Stimulated activated CD8-positive, alpha-beta memory T cell treated with anti-CD3 and anti-CD28 coated beads, Interleukin-4, amount 100 ng/mL, for 24 hours (primary cell): ENCODE data around the gene HTRA1.

Experiments
- DNase-seq: peaks from one replicate; pipeline ENCODE4 v3.0.0-alpha.2; 2020; ENCODE audit warnings: low read depth

Gene HTRA1

GRCh38 chr10:122474131-122474818, 12.9 kb downstream of the HTRA1 start:
- DNase-seq: no peak

DNA sequence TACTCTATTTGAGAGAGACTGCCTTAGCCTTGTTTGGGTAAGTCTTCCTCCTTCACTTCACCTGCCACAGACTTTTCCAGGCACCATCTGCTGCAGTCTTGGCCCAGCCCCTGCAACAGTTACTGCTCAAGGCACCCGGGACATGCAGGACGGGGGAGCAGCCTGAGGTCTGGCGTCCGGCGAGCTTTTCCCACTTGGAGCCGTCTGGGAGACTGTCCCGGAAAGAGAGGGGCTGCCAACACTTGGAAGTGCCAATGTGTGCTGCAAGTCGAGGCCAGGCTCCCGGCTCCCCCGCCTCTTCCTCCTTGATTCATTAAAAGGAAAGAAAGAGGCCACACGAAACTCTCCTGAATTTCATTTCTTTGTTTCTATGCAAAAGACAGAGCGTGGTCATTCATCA, 13.7 kb downstream of the HTRA1 start:
- no peak for DNase-seq

DNA sequence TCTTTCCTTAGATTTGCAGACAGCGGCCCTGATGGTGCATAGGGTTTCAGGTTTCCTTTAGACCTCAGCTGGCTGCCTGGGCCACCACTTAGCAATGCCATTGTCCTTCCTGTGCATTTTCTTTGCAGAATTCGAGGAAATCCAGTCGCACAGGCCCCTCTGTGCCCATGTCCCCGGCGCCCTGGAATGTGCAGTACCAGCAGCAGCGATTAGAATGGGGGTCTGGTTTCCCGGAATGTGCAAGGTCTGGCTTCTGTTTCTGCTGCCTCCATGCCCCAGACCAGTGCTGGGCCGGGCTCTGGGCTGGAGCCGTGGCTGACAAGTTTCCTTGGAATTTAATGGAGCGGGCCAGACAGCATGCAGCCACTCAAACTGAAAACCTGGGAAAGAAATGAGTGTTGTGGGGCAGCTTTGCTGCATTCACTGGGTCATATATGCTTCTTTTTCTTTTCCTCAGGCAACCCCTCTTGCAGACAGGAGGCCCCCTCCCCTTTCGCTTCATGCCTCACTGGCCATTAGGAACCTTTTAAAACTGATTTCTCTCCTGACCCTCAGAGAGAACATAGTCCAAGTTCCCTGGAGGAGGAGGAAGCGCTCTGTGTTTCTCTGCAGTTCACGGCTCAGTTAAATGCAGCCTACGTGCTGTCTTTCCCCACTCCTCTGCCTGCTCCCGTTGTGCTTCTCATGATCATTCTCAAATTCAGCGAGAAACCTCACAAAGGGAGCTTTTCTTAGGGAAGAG, 14.4 kb downstream of the HTRA1 start:
- no peak for DNase-seq

GRCh38 chr10:122476333-122476695, 15.0 kb downstream of the HTRA1 start:
- DNase-seq: no peak

DNA sequence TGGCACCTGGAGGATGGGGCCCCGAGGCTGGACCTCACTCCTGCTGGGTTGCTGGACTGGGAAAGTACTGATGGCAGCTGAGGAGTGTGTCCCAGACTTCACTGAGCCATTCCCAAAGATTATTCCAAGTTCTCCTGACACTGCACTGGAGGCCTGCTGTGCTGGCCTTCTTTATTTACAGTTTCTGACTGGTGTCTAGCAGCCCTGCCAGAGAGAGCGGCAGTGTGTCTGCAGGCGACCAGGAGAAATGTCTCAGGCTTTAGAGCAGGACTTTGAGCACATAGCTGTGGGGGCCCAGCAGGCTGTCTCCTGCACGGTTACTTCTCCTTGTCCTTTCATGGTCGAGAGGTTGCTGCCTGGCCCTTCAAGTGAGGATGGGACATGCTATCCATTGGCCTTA, 16.1 kb downstream of the HTRA1 start:
- no peak for DNase-seq

DNA sequence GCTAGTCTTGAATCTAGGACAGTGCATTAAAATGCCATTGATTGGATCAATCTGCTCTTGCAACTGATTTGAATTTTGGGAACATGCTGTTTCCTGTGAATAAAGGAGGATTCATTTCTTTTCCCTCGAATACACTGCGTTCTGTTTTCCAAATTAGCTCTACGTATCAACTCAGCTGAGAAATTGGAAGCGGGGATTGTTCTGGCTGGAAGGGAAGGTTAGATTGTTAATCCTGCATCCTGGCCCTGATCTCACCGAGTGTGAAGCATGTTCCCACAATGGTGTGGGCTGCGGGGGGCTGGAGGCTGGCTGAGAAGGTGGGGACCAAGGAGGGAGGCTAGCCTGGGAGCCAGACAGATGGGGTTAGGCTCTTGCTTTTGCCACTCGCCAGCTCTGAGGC, 17.6 kb downstream of the HTRA1 start:
- DNase-seq: no peak

GRCh38 chr10:122480146-122480833, 18.9 kb downstream of the HTRA1 start:
- DNase-seq: no peak

- DNase-seq: no peak
These were observed 20.1 kb downstream of the HTRA1 start for GRCh38 chr10:122481296-122482056.

DNA sequence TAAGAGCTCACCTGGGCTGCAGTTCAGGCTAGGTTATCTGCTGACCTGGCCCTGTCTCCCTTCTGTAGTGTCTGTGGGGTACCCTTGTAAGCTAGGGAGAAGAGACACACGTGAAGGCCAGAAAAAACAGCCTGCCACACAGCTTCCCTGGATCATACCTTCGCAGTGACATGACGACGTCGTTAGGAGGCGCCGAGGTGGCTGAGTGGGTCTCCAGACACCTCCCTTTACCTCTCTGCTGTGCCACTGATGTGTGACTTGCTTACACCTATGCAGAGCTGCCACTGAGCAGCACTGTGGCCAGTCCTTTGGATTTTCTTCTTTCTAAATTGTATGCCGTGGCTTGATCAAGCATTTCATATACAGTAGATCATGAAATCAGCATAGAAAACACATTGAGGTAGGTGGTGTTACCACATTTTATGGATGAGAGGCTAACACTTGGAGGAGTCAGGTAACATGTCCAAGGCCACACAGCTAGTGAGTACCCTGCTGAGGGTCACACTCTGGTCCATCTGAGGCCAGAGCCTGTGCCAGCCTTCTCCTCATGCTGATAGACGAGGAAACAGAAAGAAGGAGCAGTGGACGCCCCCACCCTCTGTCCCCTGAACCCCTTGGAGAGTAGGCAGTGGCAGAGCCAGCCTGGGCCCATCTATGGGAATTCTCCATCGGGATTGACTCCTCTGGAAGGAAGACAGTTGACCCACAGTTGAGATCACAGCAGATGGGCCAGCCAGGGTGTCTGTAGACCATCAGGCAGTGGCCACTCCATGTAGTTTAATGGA, 23.1 kb downstream of the HTRA1 start:
- DNase-seq: no peak

- DNase-seq: no peak
These were observed 24.3 kb downstream of the HTRA1 start for GRCh38 chr10:122485670-122486069.

GRCh38 chr10:122486406-122487080, 25.2 kb downstream of the HTRA1 start:
- DNase-seq: no peak

DNA sequence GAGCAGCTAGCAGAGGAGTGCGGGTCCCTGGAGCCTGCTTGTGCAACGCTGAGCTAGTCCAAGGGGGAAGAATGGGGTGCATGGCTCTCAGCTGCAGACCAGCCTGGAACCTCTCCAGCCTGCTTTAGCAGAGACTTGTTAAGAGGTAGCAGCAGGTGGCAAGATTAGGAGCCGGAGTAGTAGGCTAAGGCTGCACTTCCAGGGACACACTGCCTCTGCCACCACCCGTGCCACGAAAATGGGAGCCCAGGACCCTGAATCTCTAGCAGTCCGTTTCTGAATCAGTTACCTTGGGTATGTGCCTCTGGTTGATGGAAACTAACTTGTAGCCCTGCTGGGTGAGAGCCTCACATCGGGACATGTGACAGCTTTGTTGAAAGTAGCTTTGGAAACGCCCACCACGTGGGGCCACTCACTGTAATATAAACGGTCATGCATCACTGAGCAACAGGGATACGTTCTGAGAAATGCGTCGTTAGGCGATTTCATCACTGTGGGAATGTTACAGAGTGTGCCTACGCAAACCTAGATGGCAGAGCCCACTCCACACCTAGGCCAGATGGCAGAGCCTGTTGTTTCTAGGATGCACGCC, 25.9 kb downstream of the HTRA1 start:
- no peak for DNase-seq

DNA sequence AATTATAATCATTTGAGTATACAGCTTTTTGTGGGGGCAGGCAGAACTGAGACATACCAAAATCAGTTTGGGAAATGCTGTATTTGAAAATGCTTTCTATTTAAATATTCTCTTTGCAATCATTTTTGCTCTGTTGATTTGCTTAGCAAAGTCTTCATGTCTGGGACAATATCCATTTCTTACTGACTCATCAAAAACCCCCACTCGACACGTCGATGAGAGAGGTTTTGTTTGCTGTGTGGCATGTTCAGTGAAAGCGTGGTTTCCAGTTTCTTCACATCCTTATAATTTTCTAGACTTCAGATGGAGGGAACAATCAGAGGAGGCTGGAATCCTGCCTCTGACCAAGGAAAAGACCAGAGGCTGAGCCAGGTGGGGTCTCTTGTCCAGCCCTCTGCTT, 28.9 kb downstream of the HTRA1 start:
- no peak for DNase-seq

- DNase-seq: peak; percentile 13
These were observed 29.7 kb downstream of the HTRA1 start for GRCh38 chr10:122490786-122491680.

- DNase-seq: no peak
These were observed 30.7 kb downstream of the HTRA1 start for GRCh38 chr10:122492006-122492405.

GRCh38 chr10:122492999-122493481, 31.7 kb downstream of the HTRA1 start:
- no peak for DNase-seq

DNA sequence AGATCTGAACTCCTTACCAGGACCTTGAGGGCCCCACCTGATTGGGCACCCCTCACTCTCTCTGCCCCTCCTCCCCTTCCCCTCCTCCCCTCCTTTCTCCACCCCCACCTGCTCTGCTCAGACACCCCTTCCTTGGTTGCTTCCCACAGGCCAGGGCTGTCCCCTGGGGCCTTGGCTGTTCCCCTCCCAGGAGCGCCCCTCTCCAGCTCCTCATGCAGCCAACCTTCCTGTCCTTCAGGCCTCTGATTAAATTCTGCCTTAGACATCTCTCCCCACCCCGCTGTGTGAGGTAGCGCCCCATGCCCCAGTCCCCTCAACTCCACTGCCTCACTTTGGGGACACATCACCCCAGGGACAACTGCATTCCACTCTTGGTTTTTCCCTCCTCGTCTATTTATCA, 32.4 kb downstream of the HTRA1 start:
- DNase-seq: no peak

GRCh38 chr10:122494173-122494820, 32.9 kb downstream of the HTRA1 start:
- DNase-seq: no peak

DNA sequence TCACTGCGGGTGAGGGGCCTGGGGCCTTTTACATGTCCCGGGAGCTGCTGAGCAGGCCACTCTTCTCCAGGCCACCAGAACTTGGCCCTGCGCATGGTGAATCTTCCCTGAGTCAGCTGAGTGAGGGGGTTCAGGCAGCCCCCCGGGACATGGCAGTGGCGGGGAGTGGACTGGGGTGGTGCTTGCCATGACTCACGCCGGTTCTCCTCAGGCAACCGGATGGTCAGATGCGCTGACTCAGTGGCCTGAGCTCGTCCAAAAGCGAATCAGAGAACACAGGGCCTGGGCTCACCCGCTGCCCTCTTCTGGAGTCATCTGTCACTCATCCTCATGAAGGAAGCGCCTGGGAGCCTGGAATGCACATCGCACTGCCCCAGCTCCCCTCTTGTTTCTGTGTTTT, 33.5 kb downstream of the HTRA1 start:
- no peak for DNase-seq
